Smooth muscle cell (in vitro differentiated cells): ENCODE data around the gene FAM83E. TPM values are rescaled to one million over a fixed set of nuclear protein-coding genes. Genes with fewer than 3 reads are reported as not detected.
A peak's percentile ranks its signal among the peaks of the same experiment; 100 is the strongest.

ENCODE experiments used
- DNase-seq: peaks from one replicate; lab custom pipeline; 2025; ENCODE audit not compliant: unreplicated experiment; lab: John Stamatoyannopoulos, UW
- H2AFZ ChIP-seq: fragments of 200-600 bp; sonication (generic); 2 replicates; pipeline ENCODE4 v1.6.0; 2016; ENCODE audit warnings: antibody characterized with exemption, low read depth, mild to moderate bottlenecking
- H3F3A ChIP-seq: fragments of 200-600 bp; sonication (generic); 2 replicates; pipeline ENCODE4 v1.6.0; 2017; ENCODE audit warnings: antibody characterized with exemption, low read depth
- H3K27ac ChIP-seq: fragments of 200-600 bp; sonication (generic); 2 replicates; pipeline ENCODE4 v1.5.1; 2016; ENCODE audit warnings: low read depth, mild to moderate bottlenecking
- H3K27me3 ChIP-seq: fragments of 200-600 bp; sonication (generic); 2 replicates; pipeline ENCODE4 v1.6.1; 2016; ENCODE audit warnings: low read depth, mild to moderate bottlenecking
- H3K36me3 ChIP-seq: fragments of 200-600 bp; sonication (generic); 2 replicates; pipeline ENCODE4 v1.5.1; 2016; ENCODE audit warnings: low read depth
- H3K4me1 ChIP-seq: fragments of 200-600 bp; sonication (generic); 2 replicates; pipeline ENCODE4 v1.5.1; 2016; ENCODE audit warnings: low read depth
- H3K4me2 ChIP-seq: fragments of 200-600 bp; sonication (generic); 2 replicates; pipeline ENCODE4 v1.6.0; 2016; ENCODE audit warnings: mild to moderate bottlenecking
- H3K4me3 ChIP-seq: fragments of 200-600 bp; sonication (generic); 2 replicates; pipeline ENCODE4 v1.5.1; 2016; ENCODE audit warnings: mild to moderate bottlenecking
- H3K79me2 ChIP-seq: fragments of 200-600 bp; sonication (generic); 2 replicates; pipeline ENCODE4 v1.6.0; 2016; ENCODE audit warnings: low read depth, mild to moderate bottlenecking
- H3K9ac ChIP-seq: fragments of 200-600 bp; sonication (generic); 2 replicates; pipeline ENCODE4 v1.6.0; 2016; ENCODE audit warnings: low read depth
- H3K9me3 ChIP-seq: fragments of 200-600 bp; sonication (generic); replicated peaks from 2 replicates; pipeline ENCODE4 v1.5.1; 2016; ENCODE audit warnings: low read depth
- H4K20me1 ChIP-seq: fragments of 200-600 bp; sonication (generic); 2 replicates; pipeline ENCODE4 v1.6.0; 2016; ENCODE audit warnings: low read depth
- WGBS: methylation state at CpG from one replicate; pipeline ENCODE4 v1.1.7; 2016; ENCODE audit warnings: low lambda C conversion rate; 5-methylcytosine and 5-hydroxymethylcytosine counted together
- polyA plus RNA-seq: library from polyadenylated mRNA; unstranded; fragments of >200 nt; fragmentation: Nextera tagmentation; extraction: Ambion mirVana; gene quantifications from 2 replicates; pipeline ENCODE4 v1.2.1, GENCODE V29; 2016
- total RNA-seq: library from RNA; depleted of rRNA; stranded (reverse); fragments of >200 nt; gene quantifications from 2 replicates; pipeline ENCODE4 v1.2.3, GENCODE V29; 2014
- TF ChIP-seq, protein P1 (sequence below): fragments of 200-600 bp; sonication (generic); IDR thresholded peaks from 2 replicates; pipeline ENCODE4 v1.5.1; 2017; ENCODE audit warnings: borderline replicate concordance, mild to moderate bottlenecking, antibody characterized with exemption; ENCODE audit not compliant: insufficient read depth, poor library complexity, severe bottlenecking

The FAM83E gene
- total and polyA plus RNA-seq, 2 experiments from 2014 or later: 0.49 TPM

GRCh38 chr19:48608798-48609263, 6.0 kb downstream of the FAM83E start:
- Histone ChIP-seq H3K79me2 (no peaks in the 10 kb centered on the region), H3K4me3 (no peak overlapping the region), H3K4me2 (no peak overlapping the region), H3K9me3 (no peaks in the 10 kb centered on the region), H2AFZ (no peak overlapping the region), H3F3A (no peaks in the 10 kb centered on the region), H4K20me1 (no peaks in the 10 kb centered on the region), H3K4me1 (no peaks in the 10 kb centered on the region), H3K9ac (no peak overlapping the region), H3K36me3 (no peaks in the 10 kb centered on the region), H3K27me3 (no peaks in the 10 kb centered on the region), H3K27ac (no peak overlapping the region)
- no peak for DNase-seq
- 58% methylated on average over 9 of the region's 9 CpGs for WGBS
- TF ChIP-seq, protein P1, sequence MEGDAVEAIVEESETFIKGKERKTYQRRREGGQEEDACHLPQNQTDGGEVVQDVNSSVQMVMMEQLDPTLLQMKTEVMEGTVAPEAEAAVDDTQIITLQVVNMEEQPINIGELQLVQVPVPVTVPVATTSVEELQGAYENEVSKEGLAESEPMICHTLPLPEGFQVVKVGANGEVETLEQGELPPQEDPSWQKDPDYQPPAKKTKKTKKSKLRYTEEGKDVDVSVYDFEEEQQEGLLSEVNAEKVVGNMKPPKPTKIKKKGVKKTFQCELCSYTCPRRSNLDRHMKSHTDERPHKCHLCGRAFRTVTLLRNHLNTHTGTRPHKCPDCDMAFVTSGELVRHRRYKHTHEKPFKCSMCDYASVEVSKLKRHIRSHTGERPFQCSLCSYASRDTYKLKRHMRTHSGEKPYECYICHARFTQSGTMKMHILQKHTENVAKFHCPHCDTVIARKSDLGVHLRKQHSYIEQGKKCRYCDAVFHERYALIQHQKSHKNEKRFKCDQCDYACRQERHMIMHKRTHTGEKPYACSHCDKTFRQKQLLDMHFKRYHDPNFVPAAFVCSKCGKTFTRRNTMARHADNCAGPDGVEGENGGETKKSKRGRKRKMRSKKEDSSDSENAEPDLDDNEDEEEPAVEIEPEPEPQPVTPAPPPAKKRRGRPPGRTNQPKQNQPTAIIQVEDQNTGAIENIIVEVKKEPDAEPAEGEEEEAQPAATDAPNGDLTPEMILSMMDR: peak; percentile 24

DNA sequence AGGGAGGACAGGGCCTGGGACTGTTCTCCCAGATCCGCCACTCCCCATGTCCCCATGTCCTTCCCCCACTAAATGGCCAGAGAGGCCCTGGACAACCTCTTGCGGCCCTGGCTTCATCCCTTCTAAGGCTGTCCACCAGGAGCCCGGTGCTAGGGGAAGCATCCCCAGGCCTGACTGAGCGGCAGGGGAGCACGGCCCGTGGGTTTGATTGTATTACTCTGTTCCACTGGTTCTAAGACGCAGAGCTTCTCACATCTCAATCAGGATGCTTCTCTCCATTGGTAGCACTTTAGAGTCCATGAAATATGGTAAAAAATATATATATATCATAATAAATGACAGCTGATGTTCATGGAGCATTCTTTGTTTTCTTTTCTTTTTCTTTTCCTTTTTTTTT, 7.5 kb downstream of the FAM83E start:
- Histone ChIP-seq H3K79me2 (no peaks in the 10 kb centered on the region), H4K20me1 (no peaks in the 10 kb centered on the region), H2AFZ (no peak overlapping the region), H3K9ac (no peak overlapping the region), H3F3A (no peaks in the 10 kb centered on the region), H3K4me1 (no peaks in the 10 kb centered on the region), H3K27me3 (no peaks in the 10 kb centered on the region), H3K4me3 (no peak overlapping the region), H3K27ac (no peak overlapping the region), H3K36me3 (no peaks in the 10 kb centered on the region), H3K9me3 (no peaks in the 10 kb centered on the region), H3K4me2 (no peak overlapping the region)
- WGBS: 94% methylated on average over 7 of the region's 7 CpGs
- TF ChIP-seq, protein P1: no peak
- DNase-seq: no peak

DNA sequence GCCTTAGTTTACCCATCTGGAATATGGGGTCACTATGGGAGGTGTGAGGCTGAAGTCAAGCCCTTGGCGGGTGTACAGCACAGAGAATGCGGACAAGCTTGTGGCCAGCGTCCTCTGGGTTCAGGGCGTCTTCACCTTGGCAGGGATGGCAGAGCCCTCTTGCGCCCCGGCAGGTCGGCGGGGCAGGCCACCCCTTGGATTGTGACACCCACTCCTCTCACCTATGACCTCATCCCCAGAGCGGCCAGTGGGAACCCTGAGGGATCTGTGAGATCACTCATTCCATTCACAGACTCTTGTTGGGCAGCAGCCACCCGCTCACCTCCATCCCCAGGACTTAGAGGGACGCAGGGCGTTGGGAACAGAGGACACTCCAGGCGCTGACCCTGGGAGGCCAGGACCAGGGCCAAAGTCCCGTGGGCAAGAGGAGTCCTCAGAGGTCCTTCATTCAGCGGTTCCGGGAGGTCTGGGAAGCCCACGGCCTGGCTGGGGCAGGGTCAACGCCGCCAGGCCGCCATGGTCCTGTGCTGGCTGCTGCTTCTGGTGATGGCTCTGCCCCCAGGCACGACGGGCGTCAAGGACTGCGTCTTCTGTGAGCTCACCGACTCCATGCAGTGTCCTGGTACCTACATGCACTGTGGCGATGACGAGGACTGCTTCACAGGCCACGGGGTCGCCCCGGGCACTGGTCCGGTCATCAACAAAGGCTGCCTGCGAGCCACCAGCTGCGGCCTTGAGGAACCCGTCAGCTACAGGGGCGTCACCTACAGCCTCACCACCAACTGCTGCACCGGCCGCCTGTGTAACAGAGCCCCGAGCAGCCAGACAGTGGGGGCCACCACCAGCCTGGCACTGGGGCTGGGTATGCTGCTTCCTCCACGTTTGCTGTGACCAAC, 8.2 kb downstream of the FAM83E start, which contains the start of gene SPACA4:
Gene SPACA4, plus strand, starts transcription at position 280 of the 896 bp plus-strand sequence. Its CDS starts 237 bp downstream, at position 517.
- Histone ChIP-seq H3K79me2 (no peaks in the 10 kb centered on the region), H3K4me1 (no peaks in the 10 kb centered on the region), H2AFZ (no peak within 1 kb of the TSS), H4K20me1 (no peaks in the 10 kb centered on the region), H3K36me3 (no peaks in the 10 kb centered on the region), H3K4me3 (no peak within 1 kb of the TSS), H3K27me3 (no peaks in the 10 kb centered on the region), H3K9ac (no peak within 1 kb of the TSS), H3K9me3 (no peaks in the 10 kb centered on the region), H3K27ac (no peak within 1 kb of the TSS), H3K4me2 (no peak within 1 kb of the TSS), H3F3A (no peaks in the 10 kb centered on the region)
- DNase-seq: no peak
- TF ChIP-seq, protein P1: no peak
- 94% methylated on average over 39 of the region's 39 CpGs for WGBS

GRCh38 chr19:48603850-48604249, 11.0 kb downstream of the FAM83E start:
- WGBS: 98% methylated on average over 9 of the region's 9 CpGs
- TF ChIP-seq, protein P1: no peak
- H3K27ac ChIP-seq: no peak overlapping the region

More at GRCh38 chr19:48603850-48604249, 11.0 kb downstream of the FAM83E start:
- Histone ChIP-seq H3F3A (no peaks in the 10 kb centered on the region), H3K79me2 (no peaks in the 10 kb centered on the region), H2AFZ (no peak overlapping the region), H4K20me1 (no peaks in the 10 kb centered on the region), H3K9ac (no peak overlapping the region), H3K27me3 (no peaks in the 10 kb centered on the region), H3K4me2 (no peak overlapping the region), H3K9me3 (no peaks in the 10 kb centered on the region), H3K4me3 (no peak overlapping the region), H3K36me3 (no peaks in the 10 kb centered on the region), H3K4me1 (no peaks in the 10 kb centered on the region)
- no peak for DNase-seq
